Measurements from ENCODE around the gene SLC12A3.
A peak's percentile ranks its signal among the peaks of the same experiment; 100 is the strongest.

The SLC12A3 gene

GRCh38 chr16:56944954-56945839 is 80.2 kb downstream of the SLC12A3 start:
- DNase-seq (ENCODE audit: low spot score), result peak; percentile 42

GRCh38 chr16:56945847-56946527 is 81.0 kb downstream of the SLC12A3 start:
- no peak for DNase-seq (ENCODE audit: low spot score)

- peak; percentile 46 for DNase-seq (ENCODE audit: low spot score)
Measured at GRCh38 chr16:56946767-56947603, 82.0 kb downstream of the SLC12A3 start.

- no peak for DNase-seq (ENCODE audit: low spot score)
Measured at GRCh38 chr16:56947604-56947995, 82.6 kb downstream of the SLC12A3 start.

- DNase-seq (ENCODE audit: low spot score), result no peak
Measured at GRCh38 chr16:56948234-56948633, 83.2 kb downstream of the SLC12A3 start.

GRCh38 chr16:56950051-56950450 is 85.0 kb downstream of the SLC12A3 start:
- DNase-seq (ENCODE audit: low spot score), result no peak

- DNase-seq (ENCODE audit: low spot score), result no peak
Measured at GRCh38 chr16:56950455-56950854, 85.4 kb downstream of the SLC12A3 start.

GRCh38 chr16:56950881-56951771 is 86.1 kb downstream of the SLC12A3 start:
- DNase-seq (ENCODE audit: low spot score), result peak; percentile 92

GRCh38 chr16:56953006-56953405 is 88.0 kb downstream of the SLC12A3 start:
- no peak for DNase-seq (ENCODE audit: low spot score)

GRCh38 chr16:56956076-56956475 is 91.1 kb downstream of the SLC12A3 start:
- no peak for DNase-seq (ENCODE audit: low spot score)

- peak; percentile 35 for DNase-seq (ENCODE audit: low spot score)
Measured at GRCh38 chr16:56956756-56957155, 91.7 kb downstream of the SLC12A3 start.

GRCh38 chr16:56960681-56961281 is 95.8 kb downstream of the SLC12A3 start:
- no peak for DNase-seq (ENCODE audit: low spot score)

- no peak for DNase-seq (ENCODE audit: low spot score)
Measured at GRCh38 chr16:56961386-56961785, 96.4 kb downstream of the SLC12A3 start.

GRCh38 chr16:56961851-56962281 is 96.9 kb downstream of the SLC12A3 start, which contains the start of gene CETP:
TSS of gene CETP (plus strand) at chr16:56961950. CDS start at chr16:56961980, 30 bp downstream.
- no peak for DNase-seq (ENCODE audit: low spot score)

GRCh38 chr16:56964243-56965148 is 99.5 kb downstream of the SLC12A3 start:
- peak; percentile 94 for DNase-seq (ENCODE audit: low spot score)
